HG02678 (cell line): ENCODE results near the gene LIMCH1.

ENCODE experiments used
- ATAC-seq: cut with Tn5 transposase; IDR thresholded peaks from one replicate; pipeline ENCODE4 v1.9.1; 2021; ENCODE audit warnings: mild to moderate bottlenecking, moderate library complexity; ENCODE audit not compliant: unreplicated experiment

The LIMCH1 gene

GRCh38 chr4:41528512-41529205, 9.3 kb upstream of the LIMCH1 start:
- ATAC-seq: no peak

- ATAC-seq: no peak
Measured at GRCh38 chr4:41530741-41531140, 7.2 kb upstream of the LIMCH1 start.

GRCh38 chr4:41532336-41532735, 5.6 kb upstream of the LIMCH1 start:
- ATAC-seq: no peak

GRCh38 chr4:41532882-41533281, 5.1 kb upstream of the LIMCH1 start:
- no peak for ATAC-seq

- no peak for ATAC-seq
Measured at GRCh38 chr4:41533680-41534079, 4.3 kb upstream of the LIMCH1 start.

- no peak for ATAC-seq
Measured at GRCh38 chr4:41534404-41534803, 3.6 kb upstream of the LIMCH1 start.

GRCh38 chr4:41535911-41536371, 2.0 kb upstream of the LIMCH1 start:
- no peak for ATAC-seq

GRCh38 chr4:41537292-41537890, 566 bp upstream of the LIMCH1 start:
- ATAC-seq: no peak

- no peak for ATAC-seq
Measured at GRCh38 chr4:41538887-41539498, 1.0 kb downstream of the LIMCH1 start.

GRCh38 chr4:41539711-41540110, 1.8 kb downstream of the LIMCH1 start:
- ATAC-seq: no peak

- ATAC-seq: no peak
Measured at GRCh38 chr4:41540687-41541086, 2.7 kb downstream of the LIMCH1 start.

GRCh38 chr4:41541687-41542094, 3.7 kb downstream of the LIMCH1 start:
- no peak for ATAC-seq

GRCh38 chr4:41542526-41543275, 4.7 kb downstream of the LIMCH1 start:
- no peak for ATAC-seq

- no peak for ATAC-seq
Measured at GRCh38 chr4:41545238-41545637, 7.3 kb downstream of the LIMCH1 start.

- ATAC-seq: no peak
Measured at GRCh38 chr4:41546638-41547037, 8.7 kb downstream of the LIMCH1 start.

GRCh38 chr4:41548305-41548880, 10.4 kb downstream of the LIMCH1 start:
- ATAC-seq: no peak

GRCh38 chr4:41549478-41549877, 11.5 kb downstream of the LIMCH1 start:
- no peak for ATAC-seq

- no peak for ATAC-seq
Measured at GRCh38 chr4:41550308-41550707, 12.4 kb downstream of the LIMCH1 start.

- ATAC-seq: no peak
Measured at GRCh38 chr4:41551536-41551935, 13.6 kb downstream of the LIMCH1 start.

- no peak for ATAC-seq
Measured at GRCh38 chr4:41554905-41555304, 16.9 kb downstream of the LIMCH1 start.

- ATAC-seq: no peak
Measured at GRCh38 chr4:41556526-41556925, 18.6 kb downstream of the LIMCH1 start.
